Stimulated activated CD4-positive, alpha-beta T cell treated with anti-CD3 and anti-CD28 coated beads, Interleukin-1b, Interleukin-23, amount 100 ng/mL, for 1 hour (primary cell): ENCODE data around the gene RPL29.

Experiments
- DNase-seq, 2 donors: peaks; one replicate each; pipeline ENCODE4 v3.0.0-alpha.2; 2020; ENCODE audit warnings: low read depth in 2 of 2

RPL29 gene

GRCh38 chr3:51963951-51964451 lies 31.7 kb downstream of the RPL29 start:
- no peak for DNase-seq

GRCh38 chr3:51962854-51963530 lies 32.7 kb downstream of the RPL29 start:
- DNase-seq: no peak

DNA sequence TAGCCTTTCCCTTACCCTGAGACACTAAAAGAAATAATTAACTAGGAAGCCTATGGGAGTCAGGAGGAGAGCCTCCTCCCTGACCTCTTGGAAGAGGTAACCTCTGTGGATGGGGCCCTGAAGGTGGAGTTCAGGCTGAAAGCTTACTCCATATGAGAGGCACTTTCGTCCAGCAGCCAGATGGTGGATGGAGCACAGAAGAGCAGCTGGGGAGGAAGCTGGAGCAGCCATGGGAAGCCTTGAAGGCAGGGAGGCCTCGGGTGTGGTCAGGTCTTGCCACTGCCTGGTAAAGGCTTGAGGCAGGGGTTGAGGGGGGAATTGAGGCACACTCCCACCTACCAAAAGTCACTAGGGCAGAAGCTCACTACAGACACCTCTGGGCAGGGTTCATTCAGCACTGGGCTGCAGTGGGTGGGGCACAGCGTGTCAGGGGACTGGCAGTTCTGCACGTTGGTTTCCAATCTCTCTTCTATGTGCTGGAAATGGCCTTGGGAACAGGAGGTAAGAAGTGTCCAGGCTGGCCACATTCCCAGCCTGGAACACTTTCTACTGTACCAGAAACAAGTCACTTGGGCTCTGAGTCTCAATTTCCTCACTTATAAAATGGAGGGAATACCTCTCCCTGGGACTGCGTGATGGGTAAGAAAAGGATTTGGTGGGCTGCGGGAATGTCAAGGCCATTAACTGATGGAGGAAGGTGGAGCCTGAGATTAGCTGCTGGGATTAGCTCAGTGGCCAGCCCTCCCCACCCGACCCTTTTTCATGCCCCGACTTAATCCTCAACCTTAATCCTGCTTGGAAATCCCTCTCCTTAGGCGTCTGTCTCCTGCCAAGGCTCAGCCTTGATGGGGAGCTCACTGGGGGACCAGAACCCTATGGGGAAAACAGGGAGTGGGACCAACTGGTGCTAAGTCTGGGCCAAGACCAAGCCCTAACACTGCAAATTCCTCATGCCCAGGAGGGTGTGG lies 33.8 kb downstream of the RPL29 start:
- no peak for DNase-seq

DNA sequence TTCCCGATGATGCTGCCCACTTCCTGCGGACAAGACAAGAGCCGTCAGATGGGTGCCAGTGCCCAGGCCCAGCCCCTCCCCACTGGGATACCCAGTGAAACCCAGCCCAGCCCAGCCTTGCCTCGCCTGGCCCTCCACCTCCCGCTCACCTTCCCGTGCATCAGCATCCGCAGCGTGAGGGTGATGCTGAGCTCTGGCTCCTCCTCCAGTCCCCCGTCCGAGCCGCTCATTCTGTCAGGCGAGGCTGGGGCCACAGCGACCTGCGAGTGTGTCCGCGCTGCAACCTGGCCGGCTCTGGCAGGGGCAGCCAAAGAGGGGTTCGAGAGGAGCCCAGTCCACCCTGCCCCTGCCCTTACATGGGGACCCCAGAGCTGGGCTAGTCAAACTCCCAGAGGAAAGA lies 34.7 kb downstream of the RPL29 start:
- DNase-seq: no peak

DNA sequence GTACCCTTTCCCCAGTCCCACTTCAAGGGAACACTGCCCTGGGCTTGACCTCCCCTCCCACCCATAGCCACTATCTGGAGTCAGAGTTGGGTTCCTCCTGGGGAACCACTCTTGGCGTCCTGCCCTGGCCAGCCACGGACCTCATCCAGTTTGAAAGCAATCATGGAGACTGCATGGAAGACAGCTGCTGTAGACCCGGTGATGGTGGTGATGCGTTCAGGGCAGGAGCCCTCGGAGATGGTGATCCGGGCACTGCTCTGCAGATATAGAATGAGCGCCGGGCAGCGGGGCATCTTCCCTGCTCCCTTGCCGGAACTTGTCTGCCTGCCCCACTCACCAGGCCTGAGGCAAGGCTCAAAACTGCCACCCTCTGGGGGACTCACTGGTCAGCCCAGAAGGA lies 35.3 kb downstream of the RPL29 start:
- no peak for DNase-seq

- no peak for DNase-seq
Measured at GRCh38 chr3:51959651-51960050, 36.0 kb downstream of the RPL29 start.

GRCh38 chr3:51958603-51959521 lies 36.8 kb downstream of the RPL29 start:
- DNase-seq: no peak

DNA sequence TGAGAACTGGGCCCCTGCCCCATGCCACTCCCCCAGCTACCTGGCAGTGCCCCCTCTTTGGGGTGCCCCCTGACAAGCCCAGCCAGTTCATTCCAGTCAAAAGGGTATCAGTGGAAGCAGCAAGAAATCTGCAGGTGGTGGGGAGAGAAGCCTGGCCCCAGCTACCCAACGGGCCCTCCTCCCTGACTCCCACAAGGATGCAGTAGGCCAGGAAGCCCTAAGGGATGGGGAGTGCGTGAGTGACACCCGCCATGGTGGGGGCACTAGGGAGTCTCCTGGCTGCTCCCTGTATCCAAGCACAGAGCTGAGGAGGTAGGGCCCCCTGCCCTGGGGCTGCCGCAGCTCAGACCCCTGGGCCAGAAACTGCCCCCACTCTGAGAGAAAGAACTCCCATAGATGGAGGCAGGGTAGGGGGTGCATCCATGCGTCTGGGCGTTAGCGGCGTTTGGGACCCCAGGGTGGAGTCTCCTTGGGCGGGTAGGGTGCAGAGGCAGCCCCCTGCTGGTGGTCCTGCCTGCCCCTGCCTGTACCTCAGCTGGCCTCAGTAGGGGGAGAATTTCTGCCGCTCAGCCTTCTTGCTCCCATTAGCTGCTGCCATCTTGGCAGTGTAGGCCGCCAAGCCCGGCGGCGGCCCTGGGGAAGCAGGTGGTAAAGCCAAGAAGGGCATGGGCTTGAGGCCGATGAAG lies 38.0 kb downstream of the RPL29 start:
- DNase-seq: no peak

- DNase-seq: peak in 1 of 2 donors; percentile 19
Measured at GRCh38 chr3:51955893-51956770, 39.6 kb downstream of the RPL29 start.

DNA sequence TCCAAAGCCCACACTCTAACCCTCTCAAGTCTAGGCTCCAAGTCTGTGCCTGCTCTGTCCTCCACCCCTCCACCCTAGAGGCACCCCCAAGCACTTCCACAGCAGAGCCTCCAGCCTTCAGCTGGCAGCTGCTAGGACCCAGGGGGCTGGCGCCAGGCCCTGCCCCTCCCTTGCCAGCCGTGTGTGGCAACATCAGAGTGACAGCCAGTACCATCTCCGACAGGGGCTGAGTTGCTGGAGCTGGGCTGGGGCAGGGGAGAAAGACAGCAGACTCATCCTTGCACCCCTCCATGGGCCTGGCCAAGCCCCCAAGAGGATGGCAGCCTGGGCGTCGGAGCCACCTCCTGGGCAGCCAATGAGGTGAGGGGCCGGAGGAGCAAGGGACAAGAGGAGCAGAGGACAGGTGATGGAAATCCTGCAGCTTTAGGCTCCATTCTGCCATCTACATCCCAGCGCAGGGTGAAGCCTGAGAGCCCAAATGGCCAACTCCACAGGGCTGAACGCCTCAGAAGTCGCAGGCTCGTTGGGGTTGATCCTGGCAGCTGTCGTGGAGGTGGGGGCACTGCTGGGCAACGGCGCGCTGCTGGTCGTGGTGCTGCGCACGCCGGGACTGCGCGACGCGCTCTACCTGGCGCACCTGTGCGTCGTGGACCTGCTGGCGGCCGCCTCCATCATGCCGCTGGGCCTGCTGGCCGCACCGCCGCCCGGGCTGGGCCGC lies 40.4 kb downstream of the RPL29 start, which contains the start of gene GPR62:
Gene GPR62, plus strand, starts transcription at position 207 of the 718 bp plus-strand sequence. Its CDS starts 272 bp downstream, at position 479.
- DNase-seq: no peak

DNA sequence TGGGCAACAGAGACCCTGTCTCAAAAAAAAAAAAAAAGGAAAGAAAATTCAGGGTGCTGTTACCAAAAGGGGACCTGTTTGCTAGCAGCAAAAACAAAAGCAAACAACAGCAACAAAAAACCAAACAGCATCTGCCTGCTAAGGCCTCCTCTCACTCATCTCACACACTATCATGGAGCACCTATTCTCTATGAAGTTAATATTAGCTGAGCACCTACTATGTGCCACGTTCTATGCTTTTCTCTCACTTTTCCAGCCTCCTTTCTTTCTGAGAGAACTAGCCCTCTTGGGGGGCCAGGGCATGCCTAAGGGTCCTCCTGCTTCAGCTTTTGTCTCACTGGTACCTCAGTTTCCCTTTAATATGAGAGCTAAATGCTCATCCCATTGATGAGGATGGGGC lies 41.0 kb downstream of the RPL29 start:
- no peak for DNase-seq

DNA sequence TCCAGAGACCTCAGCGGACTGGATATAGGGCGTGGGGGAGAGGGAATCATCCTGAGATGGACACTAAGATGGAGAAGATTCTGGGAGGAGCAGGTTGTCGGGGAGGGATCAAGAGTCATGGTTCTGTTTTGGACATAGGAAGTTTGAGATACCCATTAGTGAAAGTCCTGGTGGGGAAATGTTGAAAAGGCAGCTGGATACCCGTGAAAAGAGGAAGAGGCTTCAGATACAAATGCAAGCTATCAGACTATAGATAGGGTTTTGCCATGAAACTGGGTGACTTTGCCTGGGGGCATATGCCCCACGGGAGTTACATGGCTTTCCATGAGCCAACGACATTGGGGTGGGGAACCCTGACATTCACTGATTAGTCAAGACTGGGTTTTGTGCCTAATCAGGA lies 41.6 kb downstream of the RPL29 start:
- DNase-seq: no peak

DNA sequence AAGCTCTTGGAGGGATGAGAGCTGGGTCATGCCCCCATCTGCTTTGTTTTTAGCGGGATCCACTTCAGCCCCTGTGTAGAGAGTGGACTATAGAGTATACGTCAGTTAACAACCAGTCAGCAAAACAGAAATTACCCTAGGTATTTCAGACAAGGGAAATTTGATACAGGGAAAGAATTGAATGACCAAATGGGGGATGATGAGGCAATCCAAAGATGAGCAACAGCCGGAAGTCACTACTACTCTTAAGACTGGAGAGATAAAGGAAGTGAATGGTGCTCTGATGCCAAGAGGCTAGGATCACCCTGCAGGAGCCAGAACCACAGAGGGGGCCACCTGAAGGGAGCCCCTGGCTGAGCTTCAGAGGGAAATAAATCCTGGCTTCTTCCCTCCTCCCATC lies 42.2 kb downstream of the RPL29 start:
- no peak for DNase-seq

DNA sequence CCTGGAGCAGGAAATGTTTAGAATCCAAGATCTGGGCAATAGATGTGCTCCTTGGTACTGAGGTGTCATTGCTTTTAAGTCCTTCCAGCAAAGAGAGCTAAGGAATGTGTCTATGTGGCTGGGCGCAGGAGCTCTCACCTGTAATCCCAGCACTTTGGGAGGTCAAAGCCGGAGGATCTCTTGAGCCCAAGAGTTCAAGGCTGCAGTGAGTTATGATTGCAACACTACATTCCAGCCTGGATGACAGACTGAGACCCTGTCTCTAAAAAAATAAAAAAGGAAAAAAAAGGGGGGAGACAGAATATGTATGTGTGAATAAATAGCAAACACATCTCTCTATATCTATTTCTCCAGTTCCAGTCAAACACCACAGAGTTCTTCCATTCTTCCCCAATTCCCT lies 44.8 kb downstream of the RPL29 start:
- no peak for DNase-seq

DNA sequence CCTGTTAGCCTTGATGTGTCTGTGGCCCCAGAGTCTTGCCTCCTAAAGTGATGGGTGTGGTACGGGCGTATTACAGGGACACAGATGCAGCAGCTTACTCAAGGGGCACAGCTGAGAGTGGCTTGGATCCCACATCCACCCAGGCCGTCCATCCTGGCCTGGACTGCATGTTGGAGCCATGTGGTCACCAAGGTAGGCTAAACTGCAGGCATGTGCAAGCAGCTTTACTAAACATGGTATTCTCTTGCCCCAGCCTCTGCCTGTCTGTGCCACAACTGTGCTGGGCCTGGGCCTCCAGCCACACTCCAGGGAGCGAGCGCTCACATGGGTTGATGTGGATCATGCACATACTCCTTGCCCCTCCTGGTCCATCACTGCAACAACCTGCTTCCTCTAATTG lies 46.6 kb downstream of the RPL29 start:
- DNase-seq: no peak

DNA sequence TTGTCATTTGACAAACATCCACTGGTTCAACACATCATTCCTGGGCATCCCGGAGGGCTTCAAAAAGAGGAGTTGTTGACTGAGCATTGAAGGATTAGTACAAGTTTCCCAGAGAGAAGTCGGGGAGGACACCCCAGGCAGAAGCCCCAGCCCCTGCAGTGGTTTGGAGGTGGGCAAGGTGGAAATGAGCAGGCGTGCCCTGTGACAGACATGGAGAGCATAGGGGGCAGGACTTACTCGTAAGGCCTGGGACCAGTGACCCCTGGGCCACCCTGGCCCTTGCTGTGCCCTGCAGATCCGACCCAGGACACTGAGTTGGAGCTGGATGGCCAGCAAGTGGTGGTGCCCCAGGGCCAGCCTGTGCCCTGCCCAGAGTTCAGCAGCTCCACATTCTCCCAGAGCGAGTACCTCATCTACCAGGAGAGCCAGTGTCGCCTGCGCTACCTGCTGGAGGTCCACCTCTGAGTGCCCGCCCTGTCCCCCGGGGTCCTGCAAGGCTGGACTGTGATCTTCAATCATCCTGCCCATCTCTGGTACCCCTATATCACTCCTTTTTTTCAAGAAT lies 47.6 kb downstream of the RPL29 start:
- no peak for DNase-seq

DNA sequence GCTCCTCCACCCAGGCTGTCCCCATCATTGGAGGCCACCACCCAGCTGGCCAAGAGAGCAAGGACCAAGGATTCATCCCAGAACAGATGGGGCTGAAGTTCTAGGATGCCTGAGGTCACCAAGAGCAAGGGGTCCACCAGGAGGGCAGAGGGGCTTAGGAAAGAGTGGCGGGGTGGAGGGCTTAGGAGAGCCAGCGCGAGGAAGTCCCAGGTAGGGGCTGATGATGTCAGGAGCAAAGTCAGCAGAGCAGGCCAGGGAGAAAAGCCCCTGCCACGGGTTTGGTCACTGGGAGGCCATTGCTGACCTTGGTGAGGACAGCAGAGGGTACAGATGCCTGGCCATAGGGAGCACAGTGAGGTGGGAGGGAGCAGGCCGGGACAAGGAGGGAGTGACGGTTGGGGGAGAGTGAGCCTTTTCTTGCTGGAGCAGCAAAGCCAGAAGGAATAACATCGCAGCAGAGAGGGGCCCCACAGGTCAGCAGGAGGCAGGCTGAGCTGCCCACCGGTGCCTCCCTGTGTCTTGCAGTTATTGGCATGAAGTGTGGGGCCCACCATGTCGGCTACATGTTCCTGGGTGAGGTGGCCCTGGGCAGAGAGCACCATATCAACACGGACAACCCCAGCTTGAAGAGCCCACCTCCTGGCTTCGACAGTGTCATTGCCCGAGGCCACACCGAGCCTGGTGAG lies 48.3 kb downstream of the RPL29 start:
- DNase-seq: no peak

- no peak for DNase-seq
Measured at GRCh38 chr3:51946796-51947195, 48.9 kb downstream of the RPL29 start.
